ACC112 (cell line): ENCODE measurements around the gene LRRC4.

Source experiments
- H2AFZ ChIP-seq: fragments of 200-600 bp; sonication (generic); one replicate; pipeline ENCODE4 v1.6.0; 2017; ENCODE audit warnings: antibody characterized with exemption, low read length; ENCODE audit not compliant: unreplicated experiment
- H3K27ac ChIP-seq: fragments of 200-600 bp; sonication (generic); 2 replicates; pipeline ENCODE4 v1.5.1; 2014; ENCODE audit warnings: low read depth, mild to moderate bottlenecking, antibody characterized with exemption, low read length, moderate library complexity
- H3K27me3 ChIP-seq: fragments of 200-600 bp; sonication (generic); 2 replicates; pipeline ENCODE4 v1.6.1; 2014; ENCODE audit warnings: mild to moderate bottlenecking, antibody characterized with exemption, low read length, moderate library complexity, mixed read lengths; ENCODE audit not compliant: insufficient read depth
- H3K36me3 ChIP-seq: fragments of 200-600 bp; sonication (generic); 2 replicates; pipeline ENCODE4 v1.6.1; 2016; ENCODE audit warnings: mild to moderate bottlenecking, antibody characterized with exemption, low read length, moderate library complexity, mixed read lengths; ENCODE audit not compliant: insufficient read depth
- H3K4me1 ChIP-seq: fragments of 200-600 bp; sonication (generic); one replicate; pipeline ENCODE4 v1.6.1; 2016; ENCODE audit warnings: low read length, mixed read lengths; ENCODE audit not compliant: insufficient read depth, unreplicated experiment, control insufficient read depth
- H3K4me3 ChIP-seq: fragments of 200-600 bp; sonication (generic); 2 replicates; pipeline ENCODE4 v1.5.1; 2014; ENCODE audit warnings: mild to moderate bottlenecking, low read depth, low read length
- H3K79me2 ChIP-seq: fragments of 200-600 bp; sonication (generic); one replicate; pipeline ENCODE4 v1.6.0; 2016; ENCODE audit warnings: low read length; ENCODE audit not compliant: control insufficient read depth, unreplicated experiment, insufficient read depth

Gene LRRC4

GRCh38 chr7:128071376-128071775, 40.1 kb upstream of the LRRC4 start:
- Histone ChIP-seq H3K79me2 (no peaks in the 10 kb centered on the region), H3K36me3 (no peaks in the 10 kb centered on the region), H3K4me1 (no peaks in the 10 kb centered on the region), H3K4me3 (no peak overlapping the region), H3K27ac (no peak overlapping the region), H3K27me3 (no peaks in the 10 kb centered on the region), H2AFZ (no peak overlapping the region)

GRCh38 chr7:128069373-128070364, 38.4 kb upstream of the LRRC4 start:
- H3K27ac ChIP-seq, result no peak overlapping the region
- H3K4me3 ChIP-seq, result no peak overlapping the region
- no peaks in the 10 kb centered on the region for H3K79me2 ChIP-seq
- no peaks in the 10 kb centered on the region for H3K36me3 ChIP-seq
- no peaks in the 10 kb centered on the region for H3K4me1 ChIP-seq
- no peak overlapping the region for H2AFZ ChIP-seq
- H3K27me3 ChIP-seq, result no peaks in the 10 kb centered on the region

GRCh38 chr7:128068785-128069184, 37.5 kb upstream of the LRRC4 start:
- H3K27ac ChIP-seq, result no peak overlapping the region
- no peaks in the 10 kb centered on the region for H3K79me2 ChIP-seq
- no peaks in the 10 kb centered on the region for H3K36me3 ChIP-seq
- no peak overlapping the region for H3K4me3 ChIP-seq
- no peak overlapping the region for H2AFZ ChIP-seq
- no peaks in the 10 kb centered on the region for H3K4me1 ChIP-seq
- H3K27me3 ChIP-seq, result no peaks in the 10 kb centered on the region

- Histone ChIP-seq H3K27ac (no peak overlapping the region), H3K79me2 (no peaks in the 10 kb centered on the region), H3K4me1 (no peaks in the 10 kb centered on the region), H3K27me3 (no peaks in the 10 kb centered on the region), H2AFZ (no peak overlapping the region), H3K36me3 (no peaks in the 10 kb centered on the region), H3K4me3 (no peak overlapping the region)
Measured at GRCh38 chr7:128067983-128068382, 36.7 kb upstream of the LRRC4 start.

- H3K27ac ChIP-seq, result no peak overlapping the region
- no peaks in the 10 kb centered on the region for H3K4me1 ChIP-seq
- H2AFZ ChIP-seq, result no peak overlapping the region
- H3K4me3 ChIP-seq, result no peak overlapping the region
- no peaks in the 10 kb centered on the region for H3K36me3 ChIP-seq
- H3K27me3 ChIP-seq, result no peaks in the 10 kb centered on the region
- H3K79me2 ChIP-seq, result no peaks in the 10 kb centered on the region
Measured at GRCh38 chr7:128066858-128067257, 35.6 kb upstream of the LRRC4 start.

GRCh38 chr7:128066395-128066794, 35.2 kb upstream of the LRRC4 start:
- Histone ChIP-seq H3K4me1 (no peaks in the 10 kb centered on the region), H3K27ac (no peak overlapping the region), H3K4me3 (no peak overlapping the region), H3K27me3 (no peaks in the 10 kb centered on the region), H3K79me2 (no peaks in the 10 kb centered on the region), H2AFZ (no peak overlapping the region), H3K36me3 (no peaks in the 10 kb centered on the region)

- Histone ChIP-seq H3K27ac (no peak overlapping the region), H3K4me1 (no peaks in the 10 kb centered on the region), H3K4me3 (no peak overlapping the region), H3K36me3 (no peaks in the 10 kb centered on the region), H3K27me3 (no peaks in the 10 kb centered on the region), H2AFZ (no peak overlapping the region), H3K79me2 (no peaks in the 10 kb centered on the region)
Measured at GRCh38 chr7:128065872-128066271, 34.6 kb upstream of the LRRC4 start.

GRCh38 chr7:128063088-128063487, 31.9 kb upstream of the LRRC4 start:
- H2AFZ ChIP-seq, result no peak overlapping the region
- H3K27me3 ChIP-seq, result no peaks in the 10 kb centered on the region
- no peak overlapping the region for H3K4me3 ChIP-seq
- no peak overlapping the region for H3K27ac ChIP-seq
- no peaks in the 10 kb centered on the region for H3K4me1 ChIP-seq
- H3K36me3 ChIP-seq, result no peaks in the 10 kb centered on the region
- H3K79me2 ChIP-seq, result no peaks in the 10 kb centered on the region

GRCh38 chr7:128060018-128060417, 28.8 kb upstream of the LRRC4 start:
- no peak overlapping the region for H3K4me3 ChIP-seq
- H3K4me1 ChIP-seq, result peaks cover 11% of the 10 kb centered on the region
- no peaks in the 10 kb centered on the region for H3K79me2 ChIP-seq
- H3K27ac ChIP-seq, result no peak overlapping the region
- H3K27me3 ChIP-seq, result no peaks in the 10 kb centered on the region
- H3K36me3 ChIP-seq, result no peaks in the 10 kb centered on the region
- H2AFZ ChIP-seq, result no peak overlapping the region

GRCh38 chr7:128059143-128059988, 28.1 kb upstream of the LRRC4 start:
- H3K4me1 ChIP-seq, result peaks cover 11% of the 10 kb centered on the region
- no peaks in the 10 kb centered on the region for H3K79me2 ChIP-seq
- no peaks in the 10 kb centered on the region for H3K36me3 ChIP-seq
- no peak overlapping the region for H3K27ac ChIP-seq
- H2AFZ ChIP-seq, result no peak overlapping the region
- H3K27me3 ChIP-seq, result no peaks in the 10 kb centered on the region
- no peak overlapping the region for H3K4me3 ChIP-seq
